OCI-LY3 (cell line): ENCODE measurements around the gene LPCAT1.
"Not testable (repeated sequence)": the region's sequence is repeated elsewhere in the genome, so short reads cannot be mapped to it uniquely, and the experiment has no call there.

ENCODE experiments used
- CTCF ChIP-seq: fragments of 200-600, 300-600 bp; sonication (generic); IDR thresholded peaks from 2 replicates; pipeline ENCODE4 v1.5.1; 2014; ENCODE audit warnings: antibody characterized with exemption, low read length, low read depth
- EZH2phosphoT487 ChIP-seq: fragments of 200-600 bp; shearing (Covaris generic); IDR thresholded peaks from 2 replicates; pipeline ENCODE4 v1.6.1; 2018; ENCODE audit warnings: antibody characterized with exemption, mixed run types, low read depth

- not testable (repeated sequence) for TF ChIP-seq CTCF, EZH2phosphoT487
Measured at GRCh38 chr5:1560499-1560898, 36.7 kb upstream of the LPCAT1 start.
